ENCODE results near the gene GRIK1.

- TF ChIP-seq CTCF (IDR thresholded peaks at IDR 0.05) (no peak), POLR2AphosphoS5 (IDR thresholded peaks at IDR 0.05) (no peak)
Measured at GRCh38 chr21:29626801-29627470, 312.9 kb downstream of the GRIK1 start.
